ENCODE results near the gene MAPK12. TPM values are rescaled to one million over a fixed set of nuclear protein-coding genes. Genes with fewer than 3 reads are reported as not detected.

The MAPK12 gene
- total and polyA plus RNA-seq, 4 donors = 0.83 to 2.8 (median 1.9) TPM

DNA sequence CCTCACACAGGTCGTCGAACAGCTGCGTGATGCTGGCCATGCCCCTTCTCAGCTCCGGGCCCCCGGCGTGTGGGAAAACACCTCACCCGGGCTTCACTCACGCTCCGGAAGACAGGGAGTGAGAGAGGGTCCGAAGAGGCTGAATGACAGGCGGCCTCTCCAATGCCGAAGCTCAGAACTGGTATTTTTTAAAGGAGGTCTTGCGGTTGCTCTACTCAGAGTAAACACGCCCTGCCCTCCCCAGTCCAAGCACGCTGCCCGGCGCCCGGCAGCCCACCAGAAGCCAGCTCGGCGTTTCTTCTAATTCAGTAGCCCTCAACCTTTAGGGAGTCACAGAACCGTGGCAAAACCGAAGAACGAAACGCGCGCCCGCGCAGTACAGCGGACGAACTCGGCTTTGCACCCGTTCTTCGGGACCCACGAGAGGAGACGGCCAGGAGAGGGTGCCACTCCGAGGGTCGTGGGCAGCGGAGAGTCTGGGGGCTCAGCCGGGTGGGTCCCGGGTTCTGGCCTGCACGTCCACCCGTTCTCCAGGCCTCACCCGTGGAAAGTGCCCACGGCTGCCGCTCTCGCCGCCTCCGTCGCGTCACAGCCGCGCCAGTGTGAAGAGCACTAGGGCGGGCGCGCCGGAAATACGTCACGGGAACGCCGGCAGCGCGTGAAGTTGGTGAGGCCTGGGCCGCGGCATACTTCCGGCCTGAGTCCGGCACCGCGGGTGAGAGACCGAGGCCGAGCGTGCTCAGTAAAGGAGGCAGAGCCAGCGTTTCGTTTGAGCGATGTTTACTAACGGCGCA lies 16.9 kb downstream of the MAPK12 start, which contains the start of gene TUBGCP6:
TUBGCP6 (minus strand) TSS at position 604 of the 794 bp plus-strand sequence; CDS start at position 40, 564 bp downstream.
- Histone ChIP-seq H3K36me3 (ENCODE audit: control insufficient read depth in 4 of 4, insufficient read depth in 3 of 4, low read depth in 1 of 4, low read length in 3 of 4) (peaks cover 2 to 10% (median 7%) of the 10 kb centered on the region in 4 donors), H3K4me3 (ENCODE audit: low read depth in 1 of 3, low read length in 3 of 3) (peak within 1 kb of the TSS; percentile 78 to 99 (median 87)), H3K27me3 (ENCODE audit: control insufficient read depth in 4 of 4, insufficient read depth in 4 of 4, low read length in 3 of 4) (no peaks in the 10 kb centered on the region), H3K27ac (ENCODE audit: low read depth in 1 of 2, low read length in 2 of 2) (peak within 1 kb of the TSS; percentile 80 to 95), H3K9ac (ENCODE audit: low read depth in 1 of 2, low read length in 2 of 2) (peak within 1 kb of the TSS; percentile 46 to 89), H3K4me1 (ENCODE audit: control insufficient read depth in 4 of 4, insufficient read depth in 4 of 4, low read length in 3 of 4) (peaks cover 3 to 66% (median 50%) of the 10 kb centered on the region in 4 donors), H3K9me3 (ENCODE audit: control insufficient read depth in 4 of 4, low read length in 3 of 4) (no peaks in the 10 kb centered on the region)
- peak; percentile 94 for DNase-seq (ENCODE audit: low spot score)
- TF ChIP-seq YY1 (IDR thresholded peaks at IDR 0.05) (peak; percentile 72), NR2F2 (IDR thresholded peaks at IDR 0.05) (no peak), GABPA (IDR thresholded peaks at IDR 0.05 in 1 of 2, conservative IDR thresholded peaks at IDR 0.05 in 1 of 2) (peak; percentile 95 to 99), RXRA (IDR thresholded peaks at IDR 0.05) (no peak), HNF4A (conservative IDR thresholded peaks at IDR 0.05) (peak in 1 of 2 donors; percentile 37), TAF1 (conservative IDR thresholded peaks at IDR 0.05) (no peak), RAD21 (IDR thresholded peaks at IDR 0.05) (peak in 1 of 2 donors; percentile 27), FOXA1 (IDR thresholded peaks at IDR 0.05) (no peak), HNF4G (IDR thresholded peaks at IDR 0.05) (no peak), FOXA2 (IDR thresholded peaks at IDR 0.05) (no peak), SP1 (IDR thresholded peaks at IDR 0.05) (peak; percentile 58), JUND (IDR thresholded peaks at IDR 0.05) (no peak), EGR1 (IDR thresholded peaks at IDR 0.05; ENCODE audit: low read depth in 2 of 2) (no peak)
- TF ChIP-seq, protein P1, sequence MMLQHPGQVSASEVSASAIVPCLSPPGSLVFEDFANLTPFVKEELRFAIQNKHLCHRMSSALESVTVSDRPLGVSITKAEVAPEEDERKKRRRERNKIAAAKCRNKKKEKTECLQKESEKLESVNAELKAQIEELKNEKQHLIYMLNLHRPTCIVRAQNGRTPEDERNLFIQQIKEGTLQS (IDR thresholded peaks at IDR 0.05) = no peak
- TF ChIP-seq, protein P2, sequence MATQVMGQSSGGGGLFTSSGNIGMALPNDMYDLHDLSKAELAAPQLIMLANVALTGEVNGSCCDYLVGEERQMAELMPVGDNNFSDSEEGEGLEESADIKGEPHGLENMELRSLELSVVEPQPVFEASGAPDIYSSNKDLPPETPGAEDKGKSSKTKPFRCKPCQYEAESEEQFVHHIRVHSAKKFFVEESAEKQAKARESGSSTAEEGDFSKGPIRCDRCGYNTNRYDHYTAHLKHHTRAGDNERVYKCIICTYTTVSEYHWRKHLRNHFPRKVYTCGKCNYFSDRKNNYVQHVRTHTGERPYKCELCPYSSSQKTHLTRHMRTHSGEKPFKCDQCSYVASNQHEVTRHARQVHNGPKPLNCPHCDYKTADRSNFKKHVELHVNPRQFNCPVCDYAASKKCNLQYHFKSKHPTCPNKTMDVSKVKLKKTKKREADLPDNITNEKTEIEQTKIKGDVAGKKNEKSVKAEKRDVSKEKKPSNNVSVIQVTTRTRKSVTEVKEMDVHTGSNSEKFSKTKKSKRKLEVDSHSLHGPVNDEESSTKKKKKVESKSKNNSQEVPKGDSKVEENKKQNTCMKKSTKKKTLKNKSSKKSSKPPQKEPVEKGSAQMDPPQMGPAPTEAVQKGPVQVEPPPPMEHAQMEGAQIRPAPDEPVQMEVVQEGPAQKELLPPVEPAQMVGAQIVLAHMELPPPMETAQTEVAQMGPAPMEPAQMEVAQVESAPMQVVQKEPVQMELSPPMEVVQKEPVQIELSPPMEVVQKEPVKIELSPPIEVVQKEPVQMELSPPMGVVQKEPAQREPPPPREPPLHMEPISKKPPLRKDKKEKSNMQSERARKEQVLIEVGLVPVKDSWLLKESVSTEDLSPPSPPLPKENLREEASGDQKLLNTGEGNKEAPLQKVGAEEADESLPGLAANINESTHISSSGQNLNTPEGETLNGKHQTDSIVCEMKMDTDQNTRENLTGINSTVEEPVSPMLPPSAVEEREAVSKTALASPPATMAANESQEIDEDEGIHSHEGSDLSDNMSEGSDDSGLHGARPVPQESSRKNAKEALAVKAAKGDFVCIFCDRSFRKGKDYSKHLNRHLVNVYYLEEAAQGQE (IDR thresholded peaks at IDR 0.05) = peak; percentile 8
- TF ChIP-seq, protein P3, sequence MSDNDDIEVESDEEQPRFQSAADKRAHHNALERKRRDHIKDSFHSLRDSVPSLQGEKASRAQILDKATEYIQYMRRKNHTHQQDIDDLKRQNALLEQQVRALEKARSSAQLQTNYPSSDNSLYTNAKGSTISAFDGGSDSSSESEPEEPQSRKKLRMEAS (IDR thresholded peaks at IDR 0.05) = no peak
- TF ChIP-seq, protein P4, sequence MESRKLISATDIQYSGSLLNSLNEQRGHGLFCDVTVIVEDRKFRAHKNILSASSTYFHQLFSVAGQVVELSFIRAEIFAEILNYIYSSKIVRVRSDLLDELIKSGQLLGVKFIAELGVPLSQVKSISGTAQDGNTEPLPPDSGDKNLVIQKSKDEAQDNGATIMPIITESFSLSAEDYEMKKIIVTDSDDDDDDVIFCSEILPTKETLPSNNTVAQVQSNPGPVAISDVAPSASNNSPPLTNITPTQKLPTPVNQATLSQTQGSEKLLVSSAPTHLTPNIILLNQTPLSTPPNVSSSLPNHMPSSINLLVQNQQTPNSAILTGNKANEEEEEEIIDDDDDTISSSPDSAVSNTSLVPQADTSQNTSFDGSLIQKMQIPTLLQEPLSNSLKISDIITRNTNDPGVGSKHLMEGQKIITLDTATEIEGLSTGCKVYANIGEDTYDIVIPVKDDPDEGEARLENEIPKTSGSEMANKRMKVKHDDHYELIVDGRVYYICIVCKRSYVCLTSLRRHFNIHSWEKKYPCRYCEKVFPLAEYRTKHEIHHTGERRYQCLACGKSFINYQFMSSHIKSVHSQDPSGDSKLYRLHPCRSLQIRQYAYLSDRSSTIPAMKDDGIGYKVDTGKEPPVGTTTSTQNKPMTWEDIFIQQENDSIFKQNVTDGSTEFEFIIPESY (IDR thresholded peaks at IDR 0.05) = no peak
- TF ChIP-seq, protein P5, sequence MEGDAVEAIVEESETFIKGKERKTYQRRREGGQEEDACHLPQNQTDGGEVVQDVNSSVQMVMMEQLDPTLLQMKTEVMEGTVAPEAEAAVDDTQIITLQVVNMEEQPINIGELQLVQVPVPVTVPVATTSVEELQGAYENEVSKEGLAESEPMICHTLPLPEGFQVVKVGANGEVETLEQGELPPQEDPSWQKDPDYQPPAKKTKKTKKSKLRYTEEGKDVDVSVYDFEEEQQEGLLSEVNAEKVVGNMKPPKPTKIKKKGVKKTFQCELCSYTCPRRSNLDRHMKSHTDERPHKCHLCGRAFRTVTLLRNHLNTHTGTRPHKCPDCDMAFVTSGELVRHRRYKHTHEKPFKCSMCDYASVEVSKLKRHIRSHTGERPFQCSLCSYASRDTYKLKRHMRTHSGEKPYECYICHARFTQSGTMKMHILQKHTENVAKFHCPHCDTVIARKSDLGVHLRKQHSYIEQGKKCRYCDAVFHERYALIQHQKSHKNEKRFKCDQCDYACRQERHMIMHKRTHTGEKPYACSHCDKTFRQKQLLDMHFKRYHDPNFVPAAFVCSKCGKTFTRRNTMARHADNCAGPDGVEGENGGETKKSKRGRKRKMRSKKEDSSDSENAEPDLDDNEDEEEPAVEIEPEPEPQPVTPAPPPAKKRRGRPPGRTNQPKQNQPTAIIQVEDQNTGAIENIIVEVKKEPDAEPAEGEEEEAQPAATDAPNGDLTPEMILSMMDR (IDR thresholded peaks at IDR 0.05; ENCODE audit: low read depth, low read length, missing input control) = peak; percentile 23
- WGBS = under 1% methylated on average over 76 of the region's 76 CpGs

All from liver (tissue), 9 donors.